Stimulated activated CD8-positive, alpha-beta memory T cell treated with anti-CD3 and anti-CD28 coated beads, Interleukin-12 subunit alpha, Interleukin-12 subunit beta, amount 100 ng/mL, for 1 hour (primary cell): Measurements from ENCODE around the gene TMEM229B.
A peak's percentile ranks its signal among the peaks of the same experiment; 100 is the strongest.
"Not testable (repeated sequence)": the region's sequence is repeated elsewhere in the genome, so short reads cannot be mapped to it uniquely, and the experiment has no call there.

Experiments used
- DNase-seq: peaks from one replicate; pipeline ENCODE4 v3.0.0-alpha.2; 2020; ENCODE audit warnings: low read depth

The TMEM229B gene

GRCh38 chr14:67453575-67454300, 34.8 kb downstream of the TMEM229B start:
- no peak for DNase-seq

- not testable (repeated sequence) for DNase-seq
These were observed 36.9 kb downstream of the TMEM229B start for GRCh38 chr14:67451667-67452066.

GRCh38 chr14:67449096-67449495, 39.4 kb downstream of the TMEM229B start:
- DNase-seq = no peak

GRCh38 chr14:67447033-67447381, 41.5 kb downstream of the TMEM229B start:
- DNase-seq = no peak

- DNase-seq = no peak
These were observed 42.0 kb downstream of the TMEM229B start for GRCh38 chr14:67446371-67447032.

- DNase-seq = no peak
These were observed 44.1 kb downstream of the TMEM229B start for GRCh38 chr14:67444395-67444794.

- DNase-seq = no peak
These were observed 46.2 kb downstream of the TMEM229B start for GRCh38 chr14:67442139-67442906.

- DNase-seq = no peak
These were observed 46.8 kb downstream of the TMEM229B start for GRCh38 chr14:67441672-67442071.

- DNase-seq = no peak
These were observed 47.3 kb downstream of the TMEM229B start for GRCh38 chr14:67441256-67441655.

GRCh38 chr14:67440513-67440912, 48.0 kb downstream of the TMEM229B start:
- DNase-seq = no peak

GRCh38 chr14:67438969-67439368, 49.6 kb downstream of the TMEM229B start:
- no peak for DNase-seq

GRCh38 chr14:67436006-67436866, 52.3 kb downstream of the TMEM229B start:
- no peak for DNase-seq

- no peak for DNase-seq
These were observed 52.9 kb downstream of the TMEM229B start for GRCh38 chr14:67435603-67436002.

- no peak for DNase-seq
These were observed 56.4 kb downstream of the TMEM229B start for GRCh38 chr14:67432050-67432564.

GRCh38 chr14:67429510-67430205, 58.9 kb downstream of the TMEM229B start:
- DNase-seq = no peak

- no peak for DNase-seq
These were observed 60.0 kb downstream of the TMEM229B start for GRCh38 chr14:67428501-67429031.

GRCh38 chr14:67426983-67427606, 61.4 kb downstream of the TMEM229B start:
- peak; percentile 61 for DNase-seq

GRCh38 chr14:67426161-67426560, 62.4 kb downstream of the TMEM229B start:
- DNase-seq = no peak

- DNase-seq = no peak
These were observed 62.9 kb downstream of the TMEM229B start for GRCh38 chr14:67425608-67426007.

- DNase-seq = no peak
These were observed 64.0 kb downstream of the TMEM229B start for GRCh38 chr14:67424539-67424938.
